ENCODE data around the gene FLRT2. TPM values are rescaled to one million over a fixed set of nuclear protein-coding genes. Genes with fewer than 3 reads are reported as not detected.

Gene FLRT2
- 11.1 and 13.1 TPM in 2 replicates for total RNA-seq (2012; rRNA removed)
- polyA plus RNA-seq (2012; rRNA removed): 8.8 and 10.2 TPM in 2 replicates
- polyA plus RNA-seq (2012; cell fraction: cytosol; rRNA removed): 3.2 and 4.0 TPM in 2 replicates
- 12.2 and 48.3 TPM in 2 replicates for polyA plus RNA-seq (2012; cell fraction: nucleus; rRNA removed; ENCODE audit: low replicate concordance)
- Bru-seq, nascent RNA: percentile 86 among the genes with signal in this experiment
- percentile 91 among the genes with signal in this experiment for BruChase-seq, experiment 1, labeled RNA remaining after a 6-hour chase
- percentile 96 among the genes with signal in this experiment for BruChase-seq, experiment 2, labeled RNA remaining after a 2-hour chase
- long read RNA-seq, partial matches to known transcripts: 0 of 23 reads
- long read RNA-seq, other reads (novel, unspliced or antisense): 23 of 23 reads

- no TSS peak for BruUV-seq (replicated peaks)
Observed at GRCh38 chr14:85529803-85530574, at the start of gene FLRT2. Gene FLRT2, plus strand, starts transcription at chr14:85530144. Its CDS starts 91,371 bp downstream, at chr14:85621515.

More at GRCh38 chr14:85529803-85530574, at the start of gene FLRT2:
- H3K9ac ChIP-seq (ENCODE audit: low read depth, low read length): peak within 1 kb of the TSS; percentile 70
- H3K14ac ChIP-seq (replicated peaks; ENCODE audit: low read depth, low read length): peak within 1 kb of the TSS; percentile 89
- ATAC-seq (ENCODE audit: low read depth) (peak; percentile 6; the same call in 1 of the 2 replicates), DNase-seq (peak; percentile 44)
- 0% methylated on average over 17 of the region's 57 CpGs; no CpG with 5 or more reads in 1 of the 2 experiments for WGBS, 2 experiments (ENCODE audit: extremely low coverage in 2 of 2, insufficient read length in 1 of 2)
- intact Hi-C loops (cut with micrococcal nuclease) (loop anchor here (2.0 to 10.0 kb wide), 16 partner anchors 113 to 1805 kb away; no protein-coding TSS in a partner anchor), in situ Hi-C loops (cut with MboI; ENCODE audit: low sequenced_read_pairs) (loop anchor here (10.0 to 25.0 kb wide), 2 partner anchors 507 to 1535 kb away; no protein-coding TSS in a partner anchor), dilution Hi-C loops (cut with HindIII; ENCODE audit: low sequenced_read_pairs, unreplicated experiment) (no loop called here)
- peak within 1 kb of the TSS; percentile 94 for H2BK120ac ChIP-seq (ENCODE audit: low read depth, low read length)
- H2BK15ac ChIP-seq (ENCODE audit: low read depth, low read length): peak within 1 kb of the TSS; percentile 73; the same call in 2 of the 3 replicates
- H3K36me3 ChIP-seq (ENCODE audit: control insufficient read depth, insufficient read depth, low read length): no peaks in the 10 kb centered on the region
- no peaks in the 10 kb centered on the region for H3K9me3 ChIP-seq (ENCODE audit: control insufficient read depth, insufficient read depth, low read length)
- H4K91ac ChIP-seq (ENCODE audit: insufficient read depth, low read depth, low read length): peak within 1 kb of the TSS; percentile 81
- H3K4me2 ChIP-seq (ENCODE audit: low read depth, low read length): peak within 1 kb of the TSS; percentile 94
- peak within 1 kb of the TSS; percentile 78; the same call in 1 of the 2 replicates for H3K56ac ChIP-seq (ENCODE audit: extremely low read depth, insufficient read depth, low read length)
- peak within 1 kb of the TSS; percentile 92 for H2AFZ ChIP-seq (replicated peaks; ENCODE audit: low read length, poor library complexity)
- H2BK5ac ChIP-seq (ENCODE audit: low read depth, low read length, poor library complexity, severe bottlenecking): peak within 1 kb of the TSS; percentile 41
- peak within 1 kb of the TSS; percentile 87 for H2AK9ac ChIP-seq (replicated peaks; ENCODE audit: low read depth, low read length, poor library complexity)
- TF ChIP-seq MAFK (IDR thresholded peaks at IDR 0.05; ENCODE audit: low read depth, low read length): no peak
- no peak for TF ChIP-seq ELK1 (IDR thresholded peaks at IDR 0.05; ENCODE audit: borderline replicate concordance, low read depth, low read length)
- no peak for TF ChIP-seq MAZ (IDR thresholded peaks at IDR 0.05; ENCODE audit: borderline replicate concordance, low read depth, low read length)
- no peak for TF ChIP-seq NFE2L2 (IDR thresholded peaks at IDR 0.05; ENCODE audit: low read depth, low read length)
- TF ChIP-seq FOS (IDR thresholded peaks at IDR 0.05; ENCODE audit: low read depth, low read length): no peak
- no peak for TF ChIP-seq USF2 (IDR thresholded peaks at IDR 0.05; ENCODE audit: low read depth, low read length)
- no peak for TF ChIP-seq CEBPB (IDR thresholded peaks at IDR 0.05; ENCODE audit: low read depth, low read length)
- no peak for TF ChIP-seq RFX5 (IDR thresholded peaks at IDR 0.05; ENCODE audit: low read depth, low read length)
- peak; percentile 68 for TF ChIP-seq BHLHE40 (IDR thresholded peaks at IDR 0.05; ENCODE audit: low read depth, low read length)
- H3K27ac ChIP-seq (ENCODE audit: insufficient read depth, low read length): peak within 1 kb of the TSS; percentile 81
- H4K20me1 ChIP-seq (ENCODE audit: insufficient read depth, low read length): 0 out of 2 replicates have a peak, but pooled peaks cover 3% of the 10 kb centered on the region
- peak within 1 kb of the TSS; percentile 56 for H4K5ac ChIP-seq (ENCODE audit: low read depth, low read length)
- CTCF ChIA-PET: interaction anchor here (1.1 to 2.2 kb wide), 3 partner anchors 17 to 335 kb away, joined by 3 to 6 read pairs (median 4); no protein-coding TSS in a partner anchor
- no peaks in the 10 kb centered on the region for H3K27me3 ChIP-seq (ENCODE audit: control insufficient read depth, insufficient read depth, low read length)
- H3K4me1 ChIP-seq (ENCODE audit: control insufficient read depth, insufficient read depth, low read length): no peaks in the 10 kb centered on the region
- peak within 1 kb of the TSS; percentile 95 for H3K4ac ChIP-seq (ENCODE audit: low read depth, low read length)
- peak within 1 kb of the TSS; percentile 19 to 76; a peak in 2 of 4 replicates for H4K8ac ChIP-seq (ENCODE audit: low read depth in 2 of 2, low read length in 2 of 2)
- H3K79me1 ChIP-seq (ENCODE audit: low read depth in 1 of 2, low read length in 2 of 2): peaks cover 4 to 12% of the 10 kb centered on the region in 2 experiments
- H3K4me3 ChIP-seq (ENCODE audit: insufficient read depth, low read depth, low read length): peak within 1 kb of the TSS; percentile 67
- no peaks in the 10 kb centered on the region for H3K9me1 ChIP-seq (ENCODE audit: insufficient read depth, low read length)
- peak within 1 kb of the TSS; percentile 77 for H3K18ac ChIP-seq (ENCODE audit: low read depth, low read length)
- H2AK5ac ChIP-seq (ENCODE audit: low read depth, low read length): peak within 1 kb of the TSS; percentile 45; the same call in 1 of the 2 replicates
- H2BK20ac ChIP-seq (ENCODE audit: low read depth, low read length): peak within 1 kb of the TSS; percentile 91
- POLR2A ChIA-PET (ENCODE audit: unreplicated experiment): no interaction called here
- peak within 1 kb of the TSS; percentile 82 for H3K23ac ChIP-seq (ENCODE audit: low read depth, low read length)
